SJCRH30 (cell line): ENCODE measurements around the gene PIK3CB. TPM values are rescaled to one million over a fixed set of nuclear protein-coding genes. Genes with fewer than 3 reads are reported as not detected.

ENCODE experiments used
- DNase-seq, 2 experiments: peaks; one replicate each; pipeline ENCODE4 v3.0.0-alpha.2; 2015 to 2020
- H3K27ac ChIP-seq: fragments of 250-450 bp; sonication (Bioruptor Pico); 2 replicates; pipeline ENCODE4 v1.5.1; 2020; ENCODE audit warnings: mild to moderate bottlenecking, moderate library complexity
- H3K27me3 ChIP-seq: fragments of 250-450 bp; sonication (Bioruptor Pico); 2 replicates; pipeline ENCODE4 v1.5.1; 2020; ENCODE audit warnings: mild to moderate bottlenecking, moderate library complexity
- H3K36me3 ChIP-seq: fragments of 250-450 bp; sonication (Bioruptor Pico); 2 replicates; pipeline ENCODE4 v1.5.1; 2020; ENCODE audit warnings: mild to moderate bottlenecking, moderate library complexity
- H3K4me1 ChIP-seq: fragments of 250-450 bp; sonication (Bioruptor Pico); 2 replicates; pipeline ENCODE4 v1.5.1; 2020; ENCODE audit warnings: mild to moderate bottlenecking, moderate library complexity
- H3K4me3 ChIP-seq: fragments of 250-450 bp; sonication (Bioruptor Pico); 2 replicates; pipeline ENCODE4 v1.5.1; 2020; ENCODE audit warnings: mild to moderate bottlenecking, moderate library complexity
- H3K9me3 ChIP-seq: fragments of 250-450 bp; sonication (Bioruptor Pico); replicated peaks from 2 replicates; pipeline ENCODE4 v1.5.1; 2020; ENCODE audit warnings: mild to moderate bottlenecking, moderate library complexity
- total RNA-seq: library from RNA; depleted of rRNA; stranded (reverse); fragments of >200 nt; shearing (Covaris generic); gene quantifications from 2 replicates; pipeline ENCODE4 v1.2.3, GENCODE V29; 2014

Gene PIK3CB
- total RNA-seq, 1 experiment from 2014 or later, result 5.6 TPM

- no peak for DNase-seq
- no peaks in the 10 kb centered on the region for H3K36me3 ChIP-seq
- H3K27me3 ChIP-seq, result no peaks in the 10 kb centered on the region
- H3K27ac ChIP-seq, result no peak overlapping the region
- no peaks in the 10 kb centered on the region for H3K4me1 ChIP-seq
- peaks cover 7% of the 10 kb centered on the region; the same call in 1 of the 2 replicates for H3K9me3 ChIP-seq
- H3K4me3 ChIP-seq, result no peak overlapping the region
Observed at GRCh38 chr3:138678874-138679392, 155.8 kb downstream of the PIK3CB start.

- no peaks in the 10 kb centered on the region; the same call in 1 of the 2 replicates for H3K36me3 ChIP-seq
- peaks cover 7% of the 10 kb centered on the region; the same call in 1 of the 2 replicates for H3K9me3 ChIP-seq
- H3K4me1 ChIP-seq, result no peaks in the 10 kb centered on the region
- DNase-seq, result no peak
- no peak overlapping the region for H3K27ac ChIP-seq
- no peak overlapping the region for H3K4me3 ChIP-seq
- H3K27me3 ChIP-seq, result no peaks in the 10 kb centered on the region
Observed at GRCh38 chr3:138678086-138678485, 156.6 kb downstream of the PIK3CB start.

- no peaks in the 10 kb centered on the region for H3K27me3 ChIP-seq
- DNase-seq, result no peak
- peaks cover 7% of the 10 kb centered on the region; the same call in 1 of the 2 replicates for H3K9me3 ChIP-seq
- no peaks in the 10 kb centered on the region; the same call in 1 of the 2 replicates for H3K36me3 ChIP-seq
- no peak overlapping the region for H3K4me3 ChIP-seq
- no peak overlapping the region for H3K27ac ChIP-seq
- no peaks in the 10 kb centered on the region for H3K4me1 ChIP-seq
Observed at GRCh38 chr3:138675393-138675792, 159.3 kb downstream of the PIK3CB start.

GRCh38 chr3:138673641-138674530, 160.8 kb downstream of the PIK3CB start:
- H3K4me1 ChIP-seq, result peaks cover 3% of the 10 kb centered on the region; the same call in 1 of the 2 replicates
- no peak for DNase-seq

GRCh38 chr3:138670407-138670806, 164.3 kb downstream of the PIK3CB start:
- Histone ChIP-seq H3K27me3 (no peaks in the 10 kb centered on the region), H3K27ac (no peak overlapping the region), H3K4me1 (peaks cover 3% of the 10 kb centered on the region; the same call in 1 of the 2 replicates), H3K36me3 (no peaks in the 10 kb centered on the region; the same call in 1 of the 2 replicates), H3K9me3 (peaks cover 4% of the 10 kb centered on the region; the same call in 1 of the 2 replicates), H3K4me3 (no peak overlapping the region)
- DNase-seq, result no peak

More at GRCh38 chr3:138673641-138674530, 160.8 kb downstream of the PIK3CB start:
- Histone ChIP-seq H3K27ac (no peak overlapping the region), H3K27me3 (no peaks in the 10 kb centered on the region), H3K4me3 (no peak overlapping the region), H3K36me3 (no peaks in the 10 kb centered on the region; the same call in 1 of the 2 replicates), H3K9me3 (peaks cover 7% of the 10 kb centered on the region; the same call in 1 of the 2 replicates)

- Histone ChIP-seq H3K27me3 (no peaks in the 10 kb centered on the region), H3K4me3 (no peak overlapping the region), H3K36me3 (no peaks in the 10 kb centered on the region; the same call in none of the 2 replicates), H3K4me1 (peaks cover 3% of the 10 kb centered on the region; the same call in 1 of the 2 replicates), H3K27ac (no peak overlapping the region), H3K9me3 (no peaks in the 10 kb centered on the region)
- no peak for DNase-seq
Observed at GRCh38 chr3:138668107-138668506, 166.6 kb downstream of the PIK3CB start.

GRCh38 chr3:138657508-138657907, 177.2 kb downstream of the PIK3CB start:
- peaks cover 3% of the 10 kb centered on the region; the same call in 1 of the 2 replicates for H3K36me3 ChIP-seq
- H3K9me3 ChIP-seq, result no peaks in the 10 kb centered on the region
- no peaks in the 10 kb centered on the region for H3K4me1 ChIP-seq
- H3K27ac ChIP-seq, result no peak overlapping the region
- DNase-seq, result no peak
- H3K27me3 ChIP-seq, result no peaks in the 10 kb centered on the region
- H3K4me3 ChIP-seq, result no peak overlapping the region

- Histone ChIP-seq H3K4me1 (no peaks in the 10 kb centered on the region), H3K4me3 (no peak overlapping the region), H3K36me3 (peaks cover 9% of the 10 kb centered on the region), H3K9me3 (no peaks in the 10 kb centered on the region), H3K27ac (no peak overlapping the region), H3K27me3 (no peaks in the 10 kb centered on the region)
- DNase-seq, result peak in 1 of 2 experiments; percentile 25
Observed at GRCh38 chr3:138653567-138653966, 181.2 kb downstream of the PIK3CB start.

GRCh38 chr3:138649134-138649533, 185.6 kb downstream of the PIK3CB start:
- H3K36me3 ChIP-seq, result peaks cover 6% of the 10 kb centered on the region
- H3K4me1 ChIP-seq, result no peaks in the 10 kb centered on the region
- H3K4me3 ChIP-seq, result no peak overlapping the region
- H3K9me3 ChIP-seq, result peaks cover 7% of the 10 kb centered on the region; the same call in 1 of the 2 replicates
- H3K27ac ChIP-seq, result no peak overlapping the region
- DNase-seq, result no peak
- no peaks in the 10 kb centered on the region for H3K27me3 ChIP-seq

- no peak overlapping the region for H3K27ac ChIP-seq
- no peaks in the 10 kb centered on the region for H3K4me1 ChIP-seq
- no peak for DNase-seq
- H3K9me3 ChIP-seq, result peaks cover 7% of the 10 kb centered on the region; the same call in 1 of the 2 replicates
- peaks cover 6% of the 10 kb centered on the region for H3K36me3 ChIP-seq
- no peaks in the 10 kb centered on the region for H3K27me3 ChIP-seq
- no peak overlapping the region for H3K4me3 ChIP-seq
Observed at GRCh38 chr3:138646513-138646912, 188.2 kb downstream of the PIK3CB start.

- Histone ChIP-seq H3K27ac (no peak overlapping the region), H3K27me3 (no peaks in the 10 kb centered on the region), H3K9me3 (peaks cover 7% of the 10 kb centered on the region; the same call in 1 of the 2 replicates), H3K36me3 (peaks cover 6% of the 10 kb centered on the region), H3K4me3 (no peak overlapping the region), H3K4me1 (no peaks in the 10 kb centered on the region)
- no peak for DNase-seq
Observed at GRCh38 chr3:138646008-138646407, 188.7 kb downstream of the PIK3CB start.

- Histone ChIP-seq H3K4me3 (no peak overlapping the region), H3K36me3 (no peaks in the 10 kb centered on the region), H3K27ac (no peak overlapping the region), H3K27me3 (no peaks in the 10 kb centered on the region), H3K4me1 (no peaks in the 10 kb centered on the region), H3K9me3 (peaks cover 7% of the 10 kb centered on the region)
- no peak for DNase-seq
Observed at GRCh38 chr3:138642927-138643253, 191.8 kb downstream of the PIK3CB start.

GRCh38 chr3:138642226-138642926, 192.4 kb downstream of the PIK3CB start:
- DNase-seq, result no peak
- no peak overlapping the region for H3K27ac ChIP-seq
- no peaks in the 10 kb centered on the region for H3K4me1 ChIP-seq
- no peaks in the 10 kb centered on the region for H3K27me3 ChIP-seq
- H3K9me3 ChIP-seq, result peaks cover 7% of the 10 kb centered on the region
- no peak overlapping the region for H3K4me3 ChIP-seq
- H3K36me3 ChIP-seq, result no peaks in the 10 kb centered on the region

- DNase-seq, result no peak
- Histone ChIP-seq H3K27me3 (no peaks in the 10 kb centered on the region), H3K36me3 (no peaks in the 10 kb centered on the region), H3K9me3 (no peaks in the 10 kb centered on the region; the same call in 1 of the 2 replicates), H3K4me3 (no peak overlapping the region), H3K27ac (no peak overlapping the region), H3K4me1 (no peaks in the 10 kb centered on the region)
Observed at GRCh38 chr3:138640537-138640936, 194.2 kb downstream of the PIK3CB start.
